GM18909 (cell line): ENCODE data around the gene ARMH3.
"Not testable (repeated sequence)": the region's sequence is repeated elsewhere in the genome, so short reads cannot be mapped to it uniquely, and the experiment has no call there.

Experiments
- ATAC-seq: cut with Tn5 transposase; IDR thresholded peaks from one replicate; pipeline ENCODE4 v1.9.1; 2021; ENCODE audit warnings: mild to moderate bottlenecking; ENCODE audit not compliant: unreplicated experiment, poor library complexity

The ARMH3 gene

GRCh38 chr10:101993221-101993620 lies 62.8 kb downstream of the ARMH3 start:
- no peak for ATAC-seq

- ATAC-seq: no peak
Observed at GRCh38 chr10:101987136-101987535, 68.8 kb downstream of the ARMH3 start.

GRCh38 chr10:101986624-101986971 lies 69.4 kb downstream of the ARMH3 start:
- ATAC-seq: no peak

- ATAC-seq: not testable (repeated sequence)
Observed at GRCh38 chr10:101980677-101981076, 75.3 kb downstream of the ARMH3 start.

DNA sequence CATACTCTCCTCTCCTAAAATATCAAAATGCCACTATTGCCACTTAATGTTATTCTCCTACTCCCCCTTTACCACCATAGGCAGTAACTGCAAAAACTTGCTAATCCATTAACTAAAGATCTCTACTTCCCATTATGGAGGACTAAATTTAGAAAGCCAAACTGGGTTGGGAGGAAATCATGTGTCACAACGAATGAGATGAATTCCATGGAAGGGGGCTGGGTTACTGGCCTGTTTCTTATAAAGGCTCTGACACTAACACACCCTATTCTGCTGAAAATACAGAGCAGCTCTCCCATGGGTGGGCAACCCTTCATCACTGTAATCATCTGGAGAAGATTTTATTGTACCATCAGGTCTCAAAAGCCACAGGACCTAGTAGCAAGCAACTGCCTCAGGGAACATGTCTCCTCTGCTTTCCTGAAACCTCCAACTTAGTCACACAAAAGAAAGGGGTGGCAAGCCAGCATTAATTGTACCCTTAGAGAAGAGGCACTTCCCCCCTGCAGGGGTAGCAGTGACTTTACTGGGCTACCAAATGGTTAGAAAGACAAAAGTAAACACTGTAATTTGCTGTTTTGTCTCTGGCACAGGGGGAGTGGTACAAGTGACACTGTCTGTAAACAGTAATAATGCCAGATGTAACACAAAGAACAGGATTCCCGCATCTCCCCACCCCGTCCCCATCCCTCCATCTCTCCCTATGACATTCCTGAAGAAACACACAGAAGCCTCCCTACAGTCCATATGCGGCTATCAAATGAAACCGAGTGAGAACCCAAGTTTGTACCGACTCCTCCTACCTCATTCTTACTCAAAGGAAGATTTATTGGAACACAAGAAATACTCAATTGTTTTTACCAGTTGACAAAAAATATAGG lies 81.6 kb downstream of the ARMH3 start:
- no peak for ATAC-seq

DNA sequence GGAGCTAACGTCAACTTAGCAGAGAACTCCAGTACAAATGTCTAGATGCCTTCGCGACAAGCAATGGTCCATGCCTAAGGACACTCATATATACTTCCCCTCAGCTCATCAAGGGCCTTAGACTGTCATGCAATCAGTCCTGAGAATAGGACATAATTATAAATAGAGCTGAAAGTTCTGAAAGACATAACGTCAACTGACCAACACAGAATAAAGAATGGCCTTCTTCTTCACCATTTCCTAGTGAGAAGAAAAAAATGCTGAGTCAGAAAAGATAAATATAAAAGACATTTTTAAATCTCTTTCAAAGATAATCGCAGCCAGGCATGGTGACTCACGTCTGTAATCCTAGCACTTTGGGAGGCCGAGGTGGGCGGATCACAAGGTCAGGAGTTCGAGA lies 83.2 kb downstream of the ARMH3 start:
- no peak for ATAC-seq

- no peak for ATAC-seq
Observed at GRCh38 chr10:101969412-101969922, 86.5 kb downstream of the ARMH3 start.

GRCh38 chr10:101968940-101969321 lies 87.0 kb downstream of the ARMH3 start:
- no peak for ATAC-seq

DNA sequence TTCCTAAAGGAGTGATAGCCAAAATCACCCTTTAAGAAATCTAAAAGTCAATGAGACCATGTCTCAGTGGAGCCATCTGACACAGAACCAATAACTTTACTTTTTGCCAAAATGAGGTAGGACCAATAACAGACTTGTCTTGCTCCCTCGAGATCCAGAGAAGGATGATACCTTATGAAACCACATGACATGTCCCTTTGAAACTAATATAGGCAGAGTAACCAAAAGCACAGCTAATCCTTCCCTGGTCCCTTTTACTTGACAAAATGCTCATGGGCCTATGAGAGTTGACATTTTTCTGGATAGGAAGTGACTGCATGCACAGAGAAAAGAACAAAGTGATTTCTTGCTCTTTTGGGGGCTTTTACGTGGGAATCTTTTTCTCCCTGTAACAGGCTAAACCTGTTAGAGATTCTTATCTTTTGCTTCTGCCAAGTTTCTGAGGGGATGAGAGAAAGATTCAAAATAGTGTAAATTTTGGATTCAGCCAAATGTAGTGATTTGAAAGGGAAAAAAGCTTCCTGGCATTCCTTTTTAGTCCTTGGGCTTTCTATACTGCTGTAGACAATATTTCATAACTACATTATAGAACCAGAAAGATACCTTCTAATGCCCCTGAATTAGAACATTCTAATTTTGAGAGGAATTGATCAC lies 87.6 kb downstream of the ARMH3 start:
- no peak for ATAC-seq

GRCh38 chr10:101967713-101968112 lies 88.3 kb downstream of the ARMH3 start:
- ATAC-seq: no peak

GRCh38 chr10:101967119-101967518 lies 88.9 kb downstream of the ARMH3 start:
- ATAC-seq: no peak

DNA sequence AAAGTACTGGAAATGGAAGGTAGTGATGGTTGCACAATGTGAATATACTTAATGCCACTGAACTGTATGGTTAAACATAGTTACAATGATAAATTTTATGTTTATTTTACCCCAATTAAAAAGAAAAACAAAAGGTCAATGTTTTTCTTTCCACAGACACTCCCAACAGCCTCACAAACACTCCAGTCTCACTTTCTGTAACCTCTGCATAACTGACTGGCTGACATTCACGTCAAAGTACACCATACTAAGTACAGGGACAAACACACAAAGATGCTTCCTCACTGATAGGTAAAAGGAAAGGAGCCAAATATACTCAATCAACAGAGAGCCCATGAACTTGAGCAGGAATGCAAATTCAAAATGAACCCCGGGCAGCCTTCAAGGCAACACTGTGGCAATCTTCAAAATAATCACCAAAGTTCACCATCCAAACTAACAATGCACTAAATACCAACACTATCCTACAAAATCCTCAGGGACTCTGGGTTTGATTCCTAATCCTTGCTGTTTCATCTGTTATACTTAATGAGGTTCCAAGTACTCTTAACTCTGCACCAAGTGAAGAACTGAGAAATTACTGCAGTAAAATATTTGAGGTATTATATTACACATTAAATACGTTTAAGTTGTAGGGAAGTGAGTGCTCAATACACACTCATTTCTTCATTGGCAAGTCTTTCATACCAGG lies 90.8 kb downstream of the ARMH3 start:
- no peak for ATAC-seq

DNA sequence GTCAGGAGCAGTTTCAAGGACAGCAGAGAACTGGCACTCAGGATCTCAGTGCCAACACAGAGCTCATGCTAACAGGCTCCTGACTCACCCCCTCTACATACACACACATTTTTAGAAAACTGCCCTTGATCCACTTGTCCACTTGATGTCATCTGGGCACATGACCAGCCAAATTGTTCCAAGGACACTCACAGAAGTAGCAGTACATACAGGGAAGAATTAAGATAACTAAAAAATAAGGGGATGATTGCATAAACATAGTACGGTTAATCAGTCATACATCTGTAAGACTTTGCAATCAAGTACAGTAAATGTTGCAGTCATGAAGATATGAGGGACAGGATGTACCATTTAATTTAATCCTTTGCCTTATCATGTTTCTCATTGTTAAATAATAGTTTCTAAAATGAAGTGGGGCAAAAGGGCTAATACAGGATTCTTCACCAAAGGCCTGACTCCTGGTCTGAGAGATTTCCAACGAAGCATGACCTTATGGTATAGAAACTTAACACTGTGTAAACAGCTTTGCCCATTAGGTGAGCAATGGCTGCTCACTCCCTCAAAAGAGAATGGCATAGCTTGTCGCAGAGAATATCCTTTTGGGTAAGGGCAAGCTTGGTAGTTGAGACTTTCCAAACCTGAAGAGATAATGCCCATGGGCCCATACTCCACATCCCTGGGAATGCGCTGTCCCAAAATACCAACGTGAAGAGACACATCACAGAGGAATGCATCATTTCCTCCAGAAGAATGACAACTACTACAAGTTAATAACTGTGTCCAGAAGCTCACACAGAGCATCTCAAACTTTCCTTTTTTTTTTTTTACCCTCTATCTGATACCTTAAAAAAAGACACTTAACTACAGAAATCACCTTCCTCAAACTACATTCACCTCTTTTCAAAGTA lies 94.1 kb downstream of the ARMH3 start:
- ATAC-seq: no peak

GRCh38 chr10:101960879-101961395 lies 95.0 kb downstream of the ARMH3 start:
- ATAC-seq: no peak

- no peak for ATAC-seq
Observed at GRCh38 chr10:101959346-101959916, 96.5 kb downstream of the ARMH3 start.

GRCh38 chr10:101958691-101959090 lies 97.3 kb downstream of the ARMH3 start:
- ATAC-seq: no peak

DNA sequence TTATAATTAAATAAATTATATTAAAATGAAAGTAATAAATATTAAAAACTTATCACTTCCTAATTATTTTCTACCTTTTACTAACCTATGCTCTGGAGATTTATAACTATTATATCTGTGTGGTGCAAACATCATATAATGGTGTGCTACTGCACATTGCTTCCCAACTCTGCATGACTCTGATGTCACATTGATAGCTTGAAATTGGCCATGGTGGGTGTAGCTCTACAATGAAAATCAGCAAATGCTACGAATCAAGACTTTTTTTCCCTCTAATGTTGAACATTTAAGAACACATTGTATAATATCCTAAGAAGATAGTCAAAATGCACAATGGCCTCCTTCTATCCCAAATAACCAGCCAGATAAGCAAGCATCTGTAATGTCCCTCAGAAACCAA lies 99.1 kb downstream of the ARMH3 start:
- ATAC-seq: no peak

- no peak for ATAC-seq
Observed at GRCh38 chr10:101956117-101956516, 99.9 kb downstream of the ARMH3 start.

DNA sequence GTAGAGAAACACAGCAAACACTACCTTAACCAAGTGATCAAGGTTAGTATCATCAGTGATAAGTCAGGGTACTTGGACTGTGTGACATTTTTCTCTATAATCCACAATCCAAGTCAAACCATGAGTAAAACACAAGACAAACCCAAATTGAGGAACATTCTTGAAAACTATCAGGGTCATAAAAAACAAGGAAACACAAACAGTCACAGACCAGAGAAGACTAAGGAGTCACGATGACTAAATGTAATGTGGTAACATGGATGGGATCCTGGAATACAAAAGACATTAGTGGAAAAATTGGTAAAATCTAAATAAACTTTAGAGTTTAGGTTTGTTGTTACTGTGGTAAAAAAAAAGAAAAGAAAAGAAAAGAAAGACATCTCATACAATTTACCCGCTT lies 103.8 kb downstream of the ARMH3 start:
- ATAC-seq: no peak

GRCh38 chr10:101950213-101950612 lies 105.8 kb downstream of the ARMH3 start:
- no peak for ATAC-seq
